ENCODE data around the gene INSC. TPM values are rescaled to one million over a fixed set of nuclear protein-coding genes. Genes with fewer than 3 reads are reported as not detected.

The INSC gene
- total RNA-seq, 4 donors from 2014 or later: not detected

- TF ChIP-seq CTCF (IDR thresholded peaks at IDR 0.05 in 4 of 5, conservative IDR thresholded peaks at IDR 0.05 in 1 of 5) (no peak), POLR2A (IDR thresholded peaks at IDR 0.05) (no peak)
- ATAC-seq: no peak
- H3K4me1 ChIP-seq: no peaks in the 10 kb centered on the region
- in situ Hi-C loops (cut with MboI; ENCODE audit: low sequenced_read_pairs in 4 of 4) (no loop called here), intact Hi-C loops (cut with DNase I; ENCODE audit: low total_unique reads) (no loop called here)
- no peaks in the 10 kb centered on the region for H3K36me3 ChIP-seq
- no peak overlapping the region for H3K4me3 ChIP-seq
- H3K9me3 ChIP-seq: no peaks in the 10 kb centered on the region
- no peak for DNase-seq
- no peak overlapping the region for H3K27ac ChIP-seq
- H3K27me3 ChIP-seq: no peaks in the 10 kb centered on the region
Observed at GRCh38 chr11:15248749-15249148, 134.0 kb downstream of the INSC start.

GRCh38 chr11:15258433-15259165, 143.9 kb downstream of the INSC start:
- H3K9me3 ChIP-seq: no peaks in the 10 kb centered on the region
- no peak overlapping the region for H3K27ac ChIP-seq
- no peak overlapping the region for H3K4me3 ChIP-seq
- in situ Hi-C loops (cut with MboI; ENCODE audit: low sequenced_read_pairs in 4 of 4): no loop called here
- ATAC-seq: no peak
- DNase-seq: no peak
- H3K4me1 ChIP-seq: no peaks in the 10 kb centered on the region
- no peak for TF ChIP-seq CTCF (IDR thresholded peaks at IDR 0.05 in 4 of 5, conservative IDR thresholded peaks at IDR 0.05 in 1 of 5)
- no peak for TF ChIP-seq POLR2A (IDR thresholded peaks at IDR 0.05)
- H3K27me3 ChIP-seq: no peaks in the 10 kb centered on the region
- intact Hi-C loops (cut with DNase I; ENCODE audit: low total_unique reads): no loop called here
- no peaks in the 10 kb centered on the region for H3K36me3 ChIP-seq

DNA sequence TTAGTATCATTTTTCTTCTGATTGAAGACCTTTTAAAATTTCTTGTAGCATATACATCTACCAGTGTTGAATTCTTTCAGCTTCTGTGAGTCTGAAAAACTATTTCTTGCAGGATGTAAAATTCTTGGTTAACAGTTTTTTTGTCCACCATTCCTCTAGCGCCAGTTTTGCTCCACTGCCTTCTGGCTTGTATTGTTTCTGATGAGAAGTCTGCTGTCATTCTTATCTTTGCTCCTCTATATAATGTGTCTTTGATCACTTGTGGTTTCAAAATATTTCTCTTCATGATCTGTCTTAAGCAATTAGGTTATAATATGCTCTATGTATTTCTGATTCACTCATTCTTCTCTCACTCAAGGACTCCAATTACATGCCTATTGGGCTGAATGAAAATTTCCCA, 152.3 kb downstream of the INSC start:
- H3K27me3 ChIP-seq: no peaks in the 10 kb centered on the region
- TF ChIP-seq CTCF (IDR thresholded peaks at IDR 0.05 in 4 of 5, conservative IDR thresholded peaks at IDR 0.05 in 1 of 5): no peak
- no peak for TF ChIP-seq POLR2A (IDR thresholded peaks at IDR 0.05)
- no peaks in the 10 kb centered on the region for H3K4me1 ChIP-seq
- DNase-seq (no peak), ATAC-seq (no peak)
- no peaks in the 10 kb centered on the region for H3K36me3 ChIP-seq
- no peak overlapping the region for H3K27ac ChIP-seq
- intact Hi-C loops (cut with DNase I; ENCODE audit: low total_unique reads): no loop called here
- no peaks in the 10 kb centered on the region for H3K9me3 ChIP-seq
- in situ Hi-C loops (cut with MboI; ENCODE audit: low sequenced_read_pairs in 4 of 4): no loop called here
- no peak overlapping the region for H3K4me3 ChIP-seq

- ATAC-seq (no peak), DNase-seq (no peak)
- Histone ChIP-seq H3K4me1 (no peaks in the 10 kb centered on the region), H3K27me3 (no peaks in the 10 kb centered on the region), H3K4me3 (no peak overlapping the region), H3K9me3 (no peaks in the 10 kb centered on the region), H3K27ac (no peak overlapping the region), H3K36me3 (no peaks in the 10 kb centered on the region)
- in situ Hi-C loops (cut with MboI; ENCODE audit: low sequenced_read_pairs in 4 of 4) (no loop called here), intact Hi-C loops (cut with DNase I; ENCODE audit: low total_unique reads) (no loop called here)
- TF ChIP-seq CTCF (IDR thresholded peaks at IDR 0.05 in 4 of 5, conservative IDR thresholded peaks at IDR 0.05 in 1 of 5) (no peak), POLR2A (IDR thresholded peaks at IDR 0.05) (no peak)
Observed at GRCh38 chr11:15268598-15268997, 153.9 kb downstream of the INSC start.

DNA sequence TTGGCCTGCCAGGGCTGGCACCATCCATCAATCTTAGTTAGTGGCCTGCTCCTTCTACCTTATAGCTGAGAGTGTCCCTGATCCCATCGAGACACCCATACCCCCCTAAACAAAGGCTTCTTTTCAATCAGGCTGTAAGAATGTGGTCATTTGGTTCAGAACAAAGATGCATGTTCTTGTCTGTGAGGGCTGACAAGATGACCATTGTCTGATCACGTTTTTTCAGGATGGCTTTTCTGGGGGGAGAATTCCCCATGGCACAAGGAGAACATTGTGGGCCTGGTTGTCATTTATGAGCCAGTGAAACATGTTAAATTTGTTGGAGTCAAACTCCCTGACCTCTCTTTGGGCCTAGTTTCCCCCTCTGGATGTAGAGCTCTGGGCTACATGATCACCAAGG, 160.4 kb downstream of the INSC start:
- intact Hi-C loops (cut with DNase I; ENCODE audit: low total_unique reads) (no loop called here), in situ Hi-C loops (cut with MboI; ENCODE audit: low sequenced_read_pairs in 4 of 4) (no loop called here)
- Histone ChIP-seq H3K4me1 (no peaks in the 10 kb centered on the region), H3K9me3 (no peaks in the 10 kb centered on the region), H3K27me3 (no peaks in the 10 kb centered on the region), H3K27ac (no peak overlapping the region), H3K36me3 (no peaks in the 10 kb centered on the region), H3K4me3 (no peak overlapping the region)
- no peak for TF ChIP-seq CTCF (IDR thresholded peaks at IDR 0.05 in 4 of 5, conservative IDR thresholded peaks at IDR 0.05 in 1 of 5)
- TF ChIP-seq POLR2A (IDR thresholded peaks at IDR 0.05): no peak
- DNase-seq (no peak), ATAC-seq (no peak)
